NCI-H2107 treated with DMSO at 0.1 percent for 48 hours (cell line): ENCODE results near the gene VPS26A.
"Not testable (repeated sequence)": the region's sequence is repeated elsewhere in the genome, so short reads cannot be mapped to it uniquely, and the experiment has no call there.

Source experiments
- DNase-seq: peaks from one replicate; lab custom pipeline; 2025; ENCODE audit not compliant: unreplicated experiment; lab: John Stamatoyannopoulos, UW

VPS26A gene

DNA sequence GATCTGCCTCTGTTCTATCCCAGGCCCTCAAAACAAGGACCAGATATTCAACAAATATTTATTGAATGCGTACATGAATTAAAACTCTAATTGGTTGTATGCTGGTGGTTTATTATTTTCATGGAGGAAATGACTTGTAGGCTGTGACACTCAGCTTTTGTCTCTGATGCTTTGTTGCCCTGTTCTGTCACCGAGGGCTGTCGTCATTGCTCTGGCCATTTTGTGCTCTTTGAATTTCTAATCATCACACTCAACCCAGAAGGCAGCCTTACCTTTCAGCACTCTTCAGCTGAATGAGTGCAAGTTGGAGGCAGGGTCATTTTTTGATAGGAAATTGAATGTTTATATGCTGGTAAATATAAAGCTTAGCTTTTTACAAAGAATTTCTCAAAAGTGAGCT, 21.5 kb upstream of the VPS26A start:
- no peak for DNase-seq

DNA sequence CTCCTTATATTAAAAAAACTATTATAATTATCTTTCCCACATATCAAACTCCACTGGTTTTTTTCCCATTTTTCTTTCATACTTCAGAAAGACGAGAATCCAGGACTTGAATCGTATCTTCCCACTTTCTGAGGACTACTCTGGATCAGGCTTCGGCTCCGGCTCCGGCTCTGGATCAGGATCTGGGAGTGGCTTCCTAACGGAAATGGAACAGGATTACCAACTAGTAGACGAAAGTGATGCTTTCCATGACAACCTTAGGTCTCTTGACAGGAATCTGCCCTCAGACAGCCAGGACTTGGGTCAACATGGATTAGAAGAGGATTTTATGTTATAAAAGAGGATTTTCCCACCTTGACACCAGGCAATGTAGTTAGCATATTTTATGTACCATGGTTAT, 20.2 kb upstream of the VPS26A start:
- DNase-seq: no peak

GRCh38 chr10:69104994-69105790, 18.8 kb upstream of the VPS26A start:
- no peak for DNase-seq

DNA sequence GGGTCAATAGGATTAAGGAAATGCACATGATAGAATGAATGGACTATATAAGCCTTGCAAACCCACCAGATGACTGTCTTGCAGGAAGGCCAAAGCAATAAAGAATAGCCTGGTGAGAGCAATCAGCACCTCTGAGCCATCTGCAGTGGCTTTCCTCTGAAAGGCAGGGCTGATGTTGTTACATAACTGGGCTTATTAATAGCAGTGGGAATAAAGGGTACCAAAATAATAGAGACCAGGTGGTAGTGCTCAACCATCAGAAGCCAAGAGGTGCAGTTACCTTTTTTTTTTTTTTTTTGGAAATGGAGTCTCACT, 16.8 kb upstream of the VPS26A start:
- DNase-seq: no peak

DNA sequence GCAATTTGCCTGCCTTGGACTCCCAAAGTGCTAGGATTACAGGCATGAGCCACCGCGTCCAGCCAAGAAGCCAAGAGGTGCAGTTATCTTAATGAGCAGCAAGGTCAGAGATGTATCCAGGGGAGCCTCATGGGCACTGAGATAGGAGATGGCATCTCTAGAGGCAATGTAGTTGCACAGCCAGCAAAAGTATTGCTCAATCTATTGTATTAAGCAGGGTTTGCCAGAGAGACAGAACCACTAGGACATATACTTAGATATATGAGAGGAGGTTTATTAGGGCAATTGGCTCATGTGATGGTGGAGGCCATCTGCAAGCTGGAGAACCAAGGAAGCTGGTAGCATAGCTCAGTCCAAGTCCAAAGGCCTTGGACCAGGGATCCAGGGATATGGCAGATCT, 16.3 kb upstream of the VPS26A start:
- no peak for DNase-seq

DNA sequence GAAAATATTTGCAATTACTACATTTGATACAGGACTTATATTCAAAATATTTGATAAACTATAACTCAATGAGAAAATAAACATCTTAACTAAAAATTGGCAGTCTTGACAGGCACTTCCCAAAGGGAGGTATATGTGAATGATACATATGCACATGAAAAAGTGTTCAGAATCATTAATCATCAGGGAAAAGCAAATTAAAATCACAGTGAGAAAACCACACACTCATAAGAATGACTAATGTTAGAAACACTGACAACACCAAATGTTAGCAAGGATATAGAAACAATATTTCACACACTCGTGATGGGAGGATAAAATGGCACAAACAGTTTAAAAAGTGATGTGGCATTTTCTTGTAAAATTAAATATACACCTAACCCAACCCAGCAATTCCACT, 4.1 kb upstream of the VPS26A start:
- no peak for DNase-seq

DNA sequence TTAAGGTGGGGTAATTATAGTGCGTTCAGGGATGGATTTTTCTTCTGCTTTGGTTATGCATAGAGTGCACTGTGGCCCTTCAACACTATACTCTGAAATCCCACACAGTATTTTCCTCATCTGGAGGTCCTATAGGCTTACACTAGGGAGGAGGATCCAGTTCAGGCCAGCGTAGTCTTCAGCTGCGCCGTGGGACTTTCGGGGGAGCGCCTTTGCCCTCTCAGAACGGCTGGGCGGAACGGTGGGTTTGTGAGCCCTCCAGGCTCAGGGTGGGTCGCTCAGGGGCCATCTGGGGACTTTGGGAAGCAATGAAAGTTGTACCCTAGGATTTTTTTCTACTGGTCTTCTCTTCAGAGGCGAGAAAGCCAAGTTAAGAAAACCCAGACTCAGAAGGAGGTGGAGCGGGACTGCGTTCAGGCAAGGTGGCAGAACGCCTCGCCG, 652 bp upstream of the VPS26A start:
- peak; percentile 27 for DNase-seq

- DNase-seq: peak; percentile 4
These were observed 738 bp downstream of the VPS26A start for GRCh38 chr10:69124563-69125268.

DNA sequence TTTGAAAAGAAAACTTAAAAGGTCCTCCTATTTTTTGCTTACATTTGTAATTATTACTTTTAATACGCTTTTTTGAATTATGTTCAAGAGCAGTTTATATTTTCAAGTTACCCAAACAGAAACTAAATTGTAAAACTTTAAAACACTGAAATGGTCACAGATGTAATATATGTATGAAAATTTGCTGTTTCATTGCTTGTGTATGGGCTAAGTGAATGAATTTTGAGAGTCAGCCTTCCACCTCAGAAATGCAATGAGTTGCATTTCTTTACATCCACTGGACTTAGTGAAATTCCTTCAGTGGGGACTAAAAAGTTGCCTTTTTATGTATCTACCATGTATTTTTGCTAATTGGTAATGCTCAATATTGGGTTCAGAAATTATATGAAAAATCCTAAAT, 1.6 kb downstream of the VPS26A start:
- no peak for DNase-seq

- DNase-seq: no peak
These were observed 6.3 kb downstream of the VPS26A start for GRCh38 chr10:69130251-69130650.

- DNase-seq: no peak
These were observed 16.0 kb downstream of the VPS26A start for GRCh38 chr10:69139961-69140360.

- no peak for DNase-seq
These were observed 17.3 kb downstream of the VPS26A start for GRCh38 chr10:69141304-69141703.

GRCh38 chr10:69142074-69142473, 18.1 kb downstream of the VPS26A start:
- not testable (repeated sequence) for DNase-seq

GRCh38 chr10:69142983-69143382, 19.0 kb downstream of the VPS26A start:
- DNase-seq: no peak

DNA sequence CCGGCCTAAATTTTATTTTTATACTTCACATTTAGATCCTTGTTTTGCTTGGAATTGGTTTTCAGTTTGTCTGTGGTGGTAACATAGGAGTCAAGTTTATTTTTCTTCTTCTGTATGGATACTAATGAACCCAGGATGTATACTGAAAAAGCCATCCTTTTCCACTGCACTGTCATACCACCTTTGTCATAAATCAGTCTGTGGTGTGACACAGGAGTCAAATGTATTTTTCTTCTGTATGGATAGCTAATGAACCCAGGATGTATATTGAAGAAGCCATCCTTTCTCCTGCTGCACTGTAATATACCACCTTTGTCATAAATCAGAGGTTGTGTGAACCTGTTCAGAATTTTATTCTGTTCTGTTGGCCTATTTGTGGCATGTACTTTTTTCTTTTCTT, 21.4 kb downstream of the VPS26A start:
- no peak for DNase-seq

DNA sequence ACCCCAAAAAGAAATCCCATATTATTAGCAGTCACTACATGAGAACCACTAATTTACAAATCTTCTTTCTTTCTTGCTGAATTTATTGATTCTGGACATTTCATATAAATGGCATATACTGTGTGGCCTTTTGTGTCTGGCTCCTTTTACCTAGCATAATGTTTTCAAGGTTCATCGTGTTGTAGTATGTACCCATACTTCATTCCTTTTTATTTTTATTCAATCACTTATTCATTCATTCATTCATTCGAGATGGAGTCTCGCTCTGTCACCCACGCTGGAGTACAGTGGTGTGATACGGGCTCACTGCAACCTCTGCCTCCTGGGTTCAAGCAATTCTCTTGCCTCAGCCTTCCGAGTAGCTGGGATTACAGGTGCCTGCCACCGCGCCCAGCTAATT, 21.9 kb downstream of the VPS26A start:
- no peak for DNase-seq

- DNase-seq: no peak
These were observed 22.8 kb downstream of the VPS26A start for GRCh38 chr10:69146759-69147158.

GRCh38 chr10:69151984-69152383, 28.0 kb downstream of the VPS26A start:
- DNase-seq: no peak

DNA sequence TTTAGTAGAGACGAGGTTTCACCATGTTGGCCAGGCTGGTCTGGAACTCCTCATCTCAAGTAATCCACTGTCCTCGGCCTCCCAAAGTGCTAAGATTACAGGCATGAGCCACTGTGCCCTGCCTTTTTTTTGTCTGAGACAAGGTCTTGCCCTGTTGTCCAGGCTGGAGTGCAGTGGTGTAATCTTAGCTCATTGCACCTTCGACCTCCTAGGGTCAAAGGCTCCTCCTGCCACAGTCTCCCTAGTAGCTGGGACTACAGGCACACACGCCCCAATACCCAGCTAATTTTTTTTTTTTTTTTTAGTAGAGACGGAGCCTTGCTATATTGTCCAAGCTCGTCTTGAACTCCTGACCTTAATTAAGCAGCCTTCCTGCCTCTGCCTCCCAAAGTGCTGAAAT, 29.2 kb downstream of the VPS26A start:
- DNase-seq: no peak

GRCh38 chr10:69160809-69161241, 36.8 kb downstream of the VPS26A start:
- no peak for DNase-seq

GRCh38 chr10:69168493-69168892, 44.5 kb downstream of the VPS26A start:
- no peak for DNase-seq

DNA sequence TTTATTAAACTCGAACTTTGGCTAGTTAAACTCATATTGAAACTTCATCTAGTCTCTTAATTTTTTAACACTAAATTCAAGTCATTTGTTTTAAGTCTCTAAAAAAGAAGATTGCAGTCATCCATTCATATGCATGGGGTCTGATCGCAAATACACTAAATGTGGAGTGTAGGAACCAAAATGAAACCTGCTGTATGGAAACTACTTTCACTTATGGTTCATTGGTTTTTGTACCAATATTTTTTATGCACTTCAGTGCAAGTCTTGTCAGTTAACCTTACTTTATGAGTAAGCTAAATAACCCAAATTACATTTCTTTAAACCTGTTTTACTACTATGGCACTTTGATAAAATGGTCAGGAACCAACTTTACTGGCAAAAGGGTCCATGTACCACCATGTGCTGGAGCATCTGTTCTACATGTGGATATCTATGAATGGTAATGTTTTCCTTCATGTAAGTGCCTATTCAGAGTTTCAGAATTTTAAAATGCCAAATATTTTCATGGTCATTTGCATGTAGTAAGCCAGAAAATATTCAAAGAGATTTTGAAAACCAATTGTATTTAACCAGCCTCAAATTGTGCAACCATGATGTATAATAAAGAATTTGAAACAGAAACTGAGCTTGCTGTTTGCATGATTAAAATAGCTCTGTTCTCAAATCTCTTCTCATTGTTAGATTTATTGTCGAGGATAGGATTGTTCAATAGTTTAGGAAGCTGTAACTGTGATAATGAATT, 48.4 kb downstream of the VPS26A start:
- no peak for DNase-seq
